GM21367 (cell line): ENCODE results near the gene RNU1-4.
A peak's percentile ranks its signal among the peaks of the same experiment; 100 is the strongest.
"Not testable (repeated sequence)": the region's sequence is repeated elsewhere in the genome, so short reads cannot be mapped to it uniquely, and the experiment has no call there.

Source experiments
- ATAC-seq: cut with Tn5 transposase; IDR thresholded peaks from one replicate; pipeline ENCODE4 v1.9.1; 2021; ENCODE audit not compliant: unreplicated experiment

RNU1-4 gene

GRCh38 chr1:16740047-16740964 is at the start of gene RNU1-4:
Gene RNU1-4 (plus strand): TSS chr1:16740516.
- ATAC-seq = peak; percentile 99

GRCh38 chr1:16690971-16691682 is 49.2 kb upstream of the RNU1-4 start:
- not testable (repeated sequence) for ATAC-seq

- ATAC-seq = not testable (repeated sequence)
Observed at GRCh38 chr1:16692283-16692682, 48.0 kb upstream of the RNU1-4 start.

GRCh38 chr1:16692717-16693448 is 47.4 kb upstream of the RNU1-4 start:
- ATAC-seq = not testable (repeated sequence)

GRCh38 chr1:16693449-16694307 is 46.6 kb upstream of the RNU1-4 start:
- not testable (repeated sequence) for ATAC-seq

- ATAC-seq = not testable (repeated sequence)
Observed at GRCh38 chr1:16694308-16694702, 46.0 kb upstream of the RNU1-4 start.

- not testable (repeated sequence) for ATAC-seq
Observed at GRCh38 chr1:16696507-16697150, 43.7 kb upstream of the RNU1-4 start.

GRCh38 chr1:16697152-16697551 is 43.2 kb upstream of the RNU1-4 start:
- ATAC-seq = not testable (repeated sequence)

- ATAC-seq = not testable (repeated sequence)
Observed at GRCh38 chr1:16699440-16699839, 40.9 kb upstream of the RNU1-4 start.

- ATAC-seq = not testable (repeated sequence)
Observed at GRCh38 chr1:16700138-16700895, 40.0 kb upstream of the RNU1-4 start.

GRCh38 chr1:16701189-16701588 is 39.1 kb upstream of the RNU1-4 start:
- ATAC-seq = not testable (repeated sequence)

- not testable (repeated sequence) for ATAC-seq
Observed at GRCh38 chr1:16702280-16702679, 38.0 kb upstream of the RNU1-4 start.

GRCh38 chr1:16703141-16703540 is 37.2 kb upstream of the RNU1-4 start:
- ATAC-seq = not testable (repeated sequence)

- not testable (repeated sequence) for ATAC-seq
Observed at GRCh38 chr1:16703602-16704001, 36.7 kb upstream of the RNU1-4 start.

- not testable (repeated sequence) for ATAC-seq
Observed at GRCh38 chr1:16704076-16704475, 36.2 kb upstream of the RNU1-4 start.

GRCh38 chr1:16704502-16705100 is 35.7 kb upstream of the RNU1-4 start:
- ATAC-seq = not testable (repeated sequence)

GRCh38 chr1:16706302-16706701 is 34.0 kb upstream of the RNU1-4 start:
- ATAC-seq = not testable (repeated sequence)
